ENCODE data around the gene S1PR4.
A peak's percentile ranks its signal among the peaks of the same experiment; 100 is the strongest.

Gene S1PR4, protein sequence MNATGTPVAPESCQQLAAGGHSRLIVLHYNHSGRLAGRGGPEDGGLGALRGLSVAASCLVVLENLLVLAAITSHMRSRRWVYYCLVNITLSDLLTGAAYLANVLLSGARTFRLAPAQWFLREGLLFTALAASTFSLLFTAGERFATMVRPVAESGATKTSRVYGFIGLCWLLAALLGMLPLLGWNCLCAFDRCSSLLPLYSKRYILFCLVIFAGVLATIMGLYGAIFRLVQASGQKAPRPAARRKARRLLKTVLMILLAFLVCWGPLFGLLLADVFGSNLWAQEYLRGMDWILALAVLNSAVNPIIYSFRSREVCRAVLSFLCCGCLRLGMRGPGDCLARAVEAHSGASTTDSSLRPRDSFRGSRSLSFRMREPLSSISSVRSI

GRCh38 chr19:3178377-3178972 is at the start of gene S1PR4:
Gene S1PR4 (plus strand): TSS chr19:3178769. CDS start chr19:3178793, 24 bp downstream.
- DNase-seq, result peak; percentile 76 to 83

DNA sequence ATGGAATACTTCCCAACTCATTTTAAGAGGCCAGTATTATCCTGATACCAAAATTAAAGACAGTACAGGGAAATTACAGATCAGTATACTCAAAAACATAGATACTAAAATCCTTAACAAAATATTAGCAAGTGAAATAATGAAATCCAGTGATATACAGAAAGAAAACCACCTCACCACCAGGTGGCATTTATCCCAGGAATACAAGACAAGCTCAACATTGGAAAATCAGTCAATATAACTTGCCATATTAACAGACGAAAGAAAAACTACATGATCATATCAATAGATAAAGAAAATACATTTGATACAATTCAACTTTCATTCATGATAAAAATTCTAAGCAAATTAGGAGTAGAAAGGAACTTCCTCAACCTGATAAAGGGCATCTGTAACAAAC is 49.5 kb upstream of the S1PR4 start:
- DNase-seq, result peak in 1 of 2 donors; percentile 59

DNA sequence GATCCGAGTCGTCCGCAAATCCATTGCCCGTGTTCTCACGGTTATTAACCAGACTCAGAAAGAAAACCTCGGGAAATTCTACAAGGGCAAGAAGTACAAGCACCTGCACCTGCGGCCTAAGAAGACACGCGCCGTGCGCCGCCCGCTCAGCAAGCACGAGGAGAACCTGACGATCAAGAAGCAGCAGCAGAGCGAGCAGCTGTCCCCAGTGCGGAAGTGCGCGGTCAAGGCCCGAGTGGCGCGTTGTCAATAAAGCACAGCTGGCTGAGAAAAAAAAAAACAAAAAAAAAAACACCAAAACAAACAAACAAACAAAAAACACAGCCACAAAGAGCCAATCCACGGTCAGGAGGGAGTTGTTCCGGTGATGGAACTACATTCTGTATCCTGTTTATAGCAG is 47.4 kb upstream of the S1PR4 start:
- DNase-seq, result peak in 1 of 2 donors; percentile 51

GRCh38 chr19:3132971-3133792 is 45.4 kb upstream of the S1PR4 start:
- peak; percentile 87 to 88 for DNase-seq

DNA sequence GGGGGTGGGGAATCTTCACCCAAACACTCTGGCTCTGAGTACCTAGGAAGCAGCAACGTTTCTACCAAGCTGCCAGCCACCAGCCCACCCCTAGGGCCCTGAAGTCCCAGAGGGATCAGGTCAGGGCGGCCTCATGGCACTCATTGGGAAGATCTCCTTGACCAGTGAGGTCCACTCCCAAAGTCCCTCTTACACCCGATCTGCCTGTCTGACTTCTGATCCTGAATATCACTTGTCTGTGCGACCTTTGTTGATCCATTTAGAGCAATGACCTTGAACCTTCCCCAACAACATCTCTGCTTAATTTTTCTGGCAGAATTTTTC is 44.8 kb upstream of the S1PR4 start:
- DNase-seq, result no peak

- DNase-seq, result peak; percentile 75 to 78
Observed at GRCh38 chr19:3135961-3136683, 42.4 kb upstream of the S1PR4 start, which contains the start of gene GNA15. Gene GNA15 (plus strand): TSS chr19:3136033. CDS start chr19:3136451, 418 bp downstream.

GRCh38 chr19:3136684-3137055 is 41.9 kb upstream of the S1PR4 start:
- DNase-seq, result no peak

DNA sequence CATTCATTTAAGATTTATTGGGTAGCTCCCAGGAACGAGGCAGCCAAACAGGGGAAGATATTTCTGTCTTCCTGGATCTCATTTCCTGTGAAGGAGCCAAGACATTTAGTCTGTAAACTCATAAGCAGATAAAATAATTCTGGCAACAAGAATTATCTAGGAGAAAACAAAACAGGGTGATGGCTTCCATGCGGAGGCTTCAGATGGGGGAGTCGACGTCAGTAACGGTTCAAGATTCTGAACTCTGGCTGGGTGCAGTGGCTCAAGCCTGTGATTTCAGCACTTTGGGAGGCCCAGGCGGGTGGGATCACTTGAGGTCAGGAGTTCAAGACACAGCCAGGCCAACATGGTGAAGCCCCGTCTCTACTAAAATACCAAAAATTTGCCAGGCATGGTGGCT is 41.5 kb upstream of the S1PR4 start:
- DNase-seq, result no peak

DNA sequence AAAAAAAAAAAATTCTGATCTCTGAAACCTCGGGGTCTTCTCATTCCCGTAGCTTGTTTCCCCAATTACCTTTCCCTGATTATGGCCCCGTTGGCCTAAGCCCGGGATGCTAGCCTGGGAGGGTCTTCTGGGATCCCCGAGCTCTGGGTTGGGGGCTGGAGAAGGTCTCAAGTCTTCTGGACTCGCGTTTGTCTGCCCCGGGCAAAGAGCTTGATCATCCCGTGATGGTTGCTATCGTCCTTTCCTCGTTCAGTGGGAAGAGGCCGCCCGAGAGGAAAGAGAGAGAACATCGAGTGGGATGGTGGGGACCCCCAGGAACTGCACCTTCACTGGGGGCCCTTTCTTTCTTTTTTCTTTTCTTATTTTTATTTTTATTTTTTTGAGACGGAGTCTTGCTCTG is 40.3 kb upstream of the S1PR4 start:
- DNase-seq, result no peak

DNA sequence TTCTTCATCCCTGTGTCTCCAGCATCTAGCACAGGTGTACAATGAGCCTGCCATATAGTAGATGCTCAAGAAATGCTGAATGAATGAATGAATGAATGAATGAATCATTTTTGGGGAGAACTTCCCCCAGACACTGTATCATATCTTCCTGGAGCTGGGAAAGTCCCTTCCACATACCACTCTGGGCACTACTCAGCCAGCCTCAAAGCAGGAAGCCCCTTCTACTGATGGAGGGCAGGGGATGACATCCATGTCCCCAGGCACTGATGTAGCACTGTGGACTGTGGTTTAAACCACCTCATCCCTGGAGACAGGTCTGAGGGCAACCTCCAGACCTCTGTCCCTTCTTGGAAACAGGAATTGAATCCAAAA is 37.9 kb upstream of the S1PR4 start:
- DNase-seq, result no peak

DNA sequence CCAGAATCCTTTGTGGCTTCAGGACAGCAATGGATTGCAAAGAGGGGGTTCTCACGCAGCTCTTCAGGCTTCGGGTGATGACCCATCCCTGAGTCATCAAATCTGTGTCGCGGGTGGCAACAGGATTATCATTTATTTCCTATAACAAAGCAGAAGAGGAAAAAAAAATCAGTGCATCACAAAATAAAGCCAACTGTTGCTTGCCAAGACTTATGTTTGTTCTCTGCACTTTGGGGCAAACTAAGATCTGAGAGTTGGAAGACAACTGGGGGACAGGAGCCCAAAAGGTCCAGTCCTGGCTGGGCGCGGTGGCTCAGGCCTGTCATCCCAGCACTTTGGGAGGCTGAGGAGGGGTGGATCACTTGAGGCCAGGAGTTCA is 36.3 kb upstream of the S1PR4 start:
- DNase-seq, result peak in 1 of 2 donors; percentile 60

GRCh38 chr19:3142781-3143337 is 35.7 kb upstream of the S1PR4 start:
- no peak for DNase-seq

DNA sequence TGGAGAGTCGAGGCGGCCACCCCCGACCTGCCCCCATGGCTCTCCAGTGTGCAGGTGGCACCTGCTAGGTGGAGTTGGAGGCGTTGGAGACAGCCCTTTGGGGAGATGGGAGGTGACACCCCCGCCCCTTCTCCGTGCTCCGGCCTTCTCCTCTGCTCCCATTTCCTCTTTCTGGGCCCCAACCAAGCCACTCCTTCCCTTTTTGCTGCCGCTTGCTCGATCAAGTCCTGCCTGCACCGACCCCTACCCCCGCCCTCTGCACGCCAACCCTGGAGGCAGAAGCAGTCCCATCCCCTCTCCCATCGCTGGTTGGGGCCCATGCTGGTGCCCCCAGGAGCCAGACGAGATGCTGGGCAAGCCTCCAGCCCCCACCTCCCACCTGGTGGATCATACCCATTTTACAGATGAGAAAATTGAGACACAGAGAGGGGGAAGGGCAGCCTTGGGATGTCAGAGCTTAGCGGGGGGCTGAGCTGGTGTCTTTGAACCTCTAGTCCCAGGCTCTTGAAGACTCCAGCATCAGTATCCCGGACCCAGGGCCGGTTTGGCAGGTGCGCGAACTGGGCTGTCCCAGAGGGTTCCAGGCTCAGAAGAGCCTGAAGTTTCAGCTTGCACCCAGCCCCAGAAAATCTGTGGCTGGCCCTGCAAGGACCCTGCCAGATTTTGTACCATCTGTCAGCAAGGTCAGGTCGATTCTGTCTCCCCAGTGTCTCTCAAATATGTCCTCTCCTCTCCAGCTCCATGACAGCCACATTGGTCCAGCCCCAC is 32.5 kb upstream of the S1PR4 start:
- DNase-seq, result peak in 1 of 2 donors; percentile 51

- peak; percentile 55 to 68 for DNase-seq
Observed at GRCh38 chr19:3146677-3147100, 31.9 kb upstream of the S1PR4 start.

GRCh38 chr19:3148503-3148902 is 30.1 kb upstream of the S1PR4 start:
- DNase-seq, result no peak

- no peak for DNase-seq
Observed at GRCh38 chr19:3149089-3149488, 29.5 kb upstream of the S1PR4 start.

DNA sequence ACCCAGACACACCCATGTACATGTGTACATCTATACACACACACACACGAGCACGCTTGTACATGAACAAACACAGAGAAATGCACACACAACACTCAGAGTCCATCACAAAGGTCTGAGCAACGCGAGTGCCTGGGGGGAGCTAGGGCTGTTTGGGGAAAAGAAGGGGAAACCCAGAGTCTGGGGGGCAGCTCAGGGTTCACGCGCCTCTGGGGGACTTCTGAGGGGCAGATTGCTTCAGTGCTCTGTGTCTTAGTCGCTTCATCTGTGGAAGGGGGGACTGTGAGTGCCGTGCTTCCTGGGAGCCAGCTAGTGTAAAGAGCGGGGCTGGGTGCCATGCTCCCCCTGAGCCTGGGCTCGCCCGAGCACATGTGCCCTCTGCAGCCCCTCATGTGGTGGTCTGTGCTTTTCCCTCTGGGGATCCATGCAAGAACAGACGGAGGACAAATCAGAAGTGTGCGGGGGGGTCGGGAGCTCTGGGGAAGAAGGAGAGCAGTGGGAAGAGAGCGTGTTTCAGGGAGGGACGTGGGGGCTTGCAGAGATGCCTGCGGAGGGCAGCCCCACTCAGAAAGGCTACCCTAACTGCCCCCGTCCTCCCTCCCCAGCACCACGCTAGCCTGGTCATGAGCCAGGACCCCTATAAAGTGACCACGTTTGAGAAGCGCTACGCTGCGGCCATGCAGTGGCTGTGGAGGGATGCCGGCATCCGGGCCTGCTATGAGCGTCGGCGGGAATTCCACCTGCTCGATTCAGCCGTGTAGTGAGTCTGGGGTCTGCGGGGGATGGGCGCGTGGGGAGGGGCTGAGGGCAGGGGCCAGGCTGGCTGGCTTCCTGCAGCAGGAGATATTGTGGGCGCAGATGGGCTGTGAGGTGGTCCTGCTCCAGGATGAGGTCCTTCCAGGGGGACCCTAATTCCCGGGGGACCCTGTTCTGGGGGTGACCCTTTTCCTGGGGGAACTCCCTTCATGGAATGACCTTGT is 28.8 kb upstream of the S1PR4 start:
- DNase-seq, result no peak

DNA sequence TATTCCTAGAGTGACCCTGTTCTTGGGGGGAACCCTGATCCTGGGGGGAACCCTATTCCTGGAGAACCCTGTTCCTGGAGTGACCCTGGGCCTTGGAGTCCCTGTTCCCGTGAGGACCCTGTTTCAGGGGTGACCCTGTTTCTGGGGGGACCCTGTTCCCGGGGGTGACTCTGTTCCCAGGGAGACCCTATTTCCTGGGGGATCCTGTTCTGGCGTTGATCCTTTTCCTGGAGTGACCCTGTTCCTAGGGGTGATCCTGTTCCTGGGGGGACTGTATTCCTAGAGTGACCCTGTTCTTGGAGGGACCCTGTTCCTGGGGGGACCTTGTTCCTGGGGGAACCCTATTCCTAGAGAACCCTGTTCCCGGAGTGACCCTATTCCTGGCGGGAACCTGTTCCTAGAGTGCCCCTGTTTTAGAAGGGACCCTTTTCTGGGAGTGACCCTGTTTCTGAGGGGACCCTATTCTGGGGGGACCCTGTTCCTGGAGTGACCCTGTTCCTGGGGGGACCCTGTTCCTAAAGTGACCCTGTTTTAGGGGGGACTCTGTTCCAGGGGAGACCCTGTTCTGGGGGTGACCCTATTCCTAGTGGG is 27.7 kb upstream of the S1PR4 start:
- no peak for DNase-seq

- DNase-seq, result no peak
Observed at GRCh38 chr19:3151563-3152418, 26.8 kb upstream of the S1PR4 start.
